H9 (cell line): ENCODE results near the gene CMSS1. TPM values are rescaled to one million over a fixed set of nuclear protein-coding genes. Genes with fewer than 3 reads are reported as not detected.

Experiments used
- DNase-seq: peaks from one replicate; pipeline ENCODE4 v3.0.0-alpha.2; 2017
- H2AFZ ChIP-seq: one replicate; pipeline ENCODE4 v1.6.1; 2013; ENCODE audit warnings: mild to moderate bottlenecking, low read length, control low read depth, moderate library complexity
- H2AK5ac ChIP-seq: 2 replicates; pipeline ENCODE4 v1.6.1; 2013; ENCODE audit warnings: low read length, control low read depth, mixed read lengths; ENCODE audit not compliant: insufficient read length
- H2BK120ac ChIP-seq: one replicate; pipeline ENCODE4 v1.6.1; 2013; ENCODE audit warnings: low read depth, mild to moderate bottlenecking, low read length, control low read depth, inconsistent platforms; ENCODE audit not compliant: poor library complexity, severe bottlenecking
- H2BK12ac ChIP-seq: 2 replicates; pipeline ENCODE4 v1.6.1; 2013; ENCODE audit warnings: low read length, control low read depth, mixed read lengths, low read depth; ENCODE audit not compliant: insufficient read length
- H2BK15ac ChIP-seq: 2 replicates; pipeline ENCODE4 v1.6.1; 2013; ENCODE audit warnings: low read depth, low read length, control low read depth
- H2BK20ac ChIP-seq: one replicate; pipeline ENCODE4 v1.6.1; 2013; ENCODE audit warnings: low read depth, mild to moderate bottlenecking, low read length, control low read depth, inconsistent platforms; ENCODE audit not compliant: poor library complexity, severe bottlenecking
- H2BK5ac ChIP-seq: 2 replicates; pipeline ENCODE4 v1.6.1; 2013; ENCODE audit warnings: low read length, control low read depth, mixed read lengths; ENCODE audit not compliant: insufficient read length
- H3K14ac ChIP-seq: 2 replicates; pipeline ENCODE4 v1.6.1; 2013; ENCODE audit warnings: low read length, control low read depth; ENCODE audit not compliant: insufficient read depth
- H3K18ac ChIP-seq: 2 replicates; pipeline ENCODE4 v1.6.1; 2013; ENCODE audit warnings: low read depth, mild to moderate bottlenecking, mixed read lengths, low read length, control low read depth; ENCODE audit not compliant: insufficient read length
- H3K23ac ChIP-seq: 2 replicates; pipeline ENCODE4 v1.6.1; 2013; ENCODE audit warnings: low read length, control low read depth, mixed read lengths, low read depth; ENCODE audit not compliant: insufficient read length
- H3K23me2 ChIP-seq: 2 replicates; pipeline ENCODE4 v1.6.1; 2013; ENCODE audit warnings: low read depth, mild to moderate bottlenecking, mixed read lengths, low read length, control low read depth; ENCODE audit not compliant: insufficient read length, poor library complexity, severe bottlenecking
- H3K27ac ChIP-seq: 2 replicates; pipeline ENCODE4 v1.5.1; 2013; ENCODE audit warnings: low read length, control low read depth, mixed read lengths, low read depth; ENCODE audit not compliant: insufficient read length
- H3K27me3 ChIP-seq: 2 replicates; pipeline ENCODE4 v1.6.1; 2013; ENCODE audit warnings: low read length, control low read depth, inconsistent platforms; ENCODE audit not compliant: insufficient read depth
- H3K4ac ChIP-seq: 2 replicates; pipeline ENCODE4 v1.6.1; 2013; ENCODE audit warnings: low read depth, mild to moderate bottlenecking, control low read depth, inconsistent platforms, low read length, moderate library complexity
- H3K4me1 ChIP-seq: 2 replicates; pipeline ENCODE4 v1.6.1; 2013; ENCODE audit warnings: low read length, control low read depth, inconsistent platforms; ENCODE audit not compliant: insufficient read depth
- H3K4me2 ChIP-seq: 2 replicates; pipeline ENCODE4 v1.6.1; 2013; ENCODE audit warnings: low read length, control low read depth, mixed read lengths; ENCODE audit not compliant: insufficient read length, insufficient read depth
- H3K56ac ChIP-seq: 2 replicates; pipeline ENCODE4 v1.6.1; 2013; ENCODE audit warnings: low read depth, mild to moderate bottlenecking, mixed read lengths, low read length, control low read depth; ENCODE audit not compliant: insufficient read length
- H3K79me1 ChIP-seq: 2 replicates; pipeline ENCODE4 v1.6.1; 2013; ENCODE audit warnings: low read depth, mild to moderate bottlenecking, moderate library complexity, low read length, control low read depth, inconsistent platforms; ENCODE audit not compliant: insufficient read depth, poor library complexity, severe bottlenecking
- H3K79me2 ChIP-seq: 2 replicates; pipeline ENCODE4 v1.6.1; 2013; ENCODE audit warnings: low read length, control low read depth, inconsistent platforms; ENCODE audit not compliant: insufficient read depth
- H3K9ac ChIP-seq: 2 replicates; pipeline ENCODE4 v1.6.1; 2013; ENCODE audit warnings: low read length, control low read depth, mixed read lengths; ENCODE audit not compliant: insufficient read length; ENCODE audit errors: extremely low read depth
- H3K9me3 ChIP-seq: one replicate; pipeline ENCODE4 v1.6.1; 2013; ENCODE audit warnings: low read depth, low read length, inconsistent platforms; ENCODE audit not compliant: control insufficient read depth
- H3T11ph ChIP-seq: one replicate; pipeline ENCODE4 v1.6.1; 2013; ENCODE audit warnings: mild to moderate bottlenecking, low read length, control low read depth, inconsistent platforms
- H4K20me1 ChIP-seq: one replicate; pipeline ENCODE4 v1.6.1; 2013; ENCODE audit not compliant: control insufficient read depth, insufficient read length, insufficient read depth
- H4K5ac ChIP-seq: 2 replicates; pipeline ENCODE4 v1.6.1; 2013; ENCODE audit warnings: low read depth, mild to moderate bottlenecking, mixed read lengths, low read length, control low read depth; ENCODE audit not compliant: insufficient read length
- H4K8ac ChIP-seq: replicated peaks from 2 replicates; pipeline ENCODE4 v1.6.1; 2013; ENCODE audit warnings: low read length, control low read depth, mixed read lengths, low read depth; ENCODE audit not compliant: insufficient read length
- H4K91ac ChIP-seq: 2 replicates; pipeline ENCODE4 v1.6.1; 2013; ENCODE audit warnings: low read depth, mild to moderate bottlenecking, moderate library complexity, mixed read lengths, low read length, control low read depth; ENCODE audit not compliant: insufficient read length
- H3K27ac Mint-ChIP-seq, 3 experiments: 2 replicates in 2 of 3; 3 replicates in 1 of 3; pipeline ENCODE4 v1.8.0; 2020 to 2021; ENCODE audit warnings: mixed read lengths in 3 of 3, mild to moderate bottlenecking in 1 of 3, moderate library complexity in 1 of 3
- H3K27me3 Mint-ChIP-seq: 2 replicates; pipeline ENCODE4 v1.8.0; 2021; ENCODE audit warnings: low read depth, mild to moderate bottlenecking, moderate library complexity, mixed read lengths
- H3K36me3 Mint-ChIP-seq, 3 experiments: 2 replicates in 2 of 3; 3 replicates in 1 of 3; pipeline ENCODE4 v1.8.0; 2020 to 2021; ENCODE audit warnings: low read depth in 3 of 3, mixed read lengths in 3 of 3; ENCODE audit not compliant: insufficient read depth in 1 of 3
- H3K4me1 Mint-ChIP-seq, 2 experiments: 2 replicates each; pipeline ENCODE4 v1.8.0; 2020; ENCODE audit warnings: mixed read lengths in 2 of 2
- H3K4me3 Mint-ChIP-seq, 2 experiments: 2 replicates in 1 of 2; 3 replicates in 1 of 2; pipeline ENCODE4 v1.8.0; 2020 to 2021; ENCODE audit warnings: mild to moderate bottlenecking in 2 of 2, mixed read lengths in 2 of 2, moderate library complexity in 1 of 2
- H3K9me3 Mint-ChIP-seq, 2 experiments: 2 replicates in 1 of 2; 3 replicates in 1 of 2; pipeline ENCODE4 v1.8.0; 2020; ENCODE audit warnings: mild to moderate bottlenecking in 2 of 2, mixed read lengths in 2 of 2, moderate library complexity in 1 of 2
- total RNA-seq: library from RNA; stranded (reverse); gene quantifications from 2 replicates; pipeline ENCODE4 v1.2.1, GENCODE V29; 2021
- TF ChIP-seq, protein P1 (sequence below): fragments of 200-600 bp; sonication (generic); conservative IDR thresholded peaks from 3 replicates; pipeline ENCODE4 v1.8.0; 2021; ENCODE audit warnings: antibody characterized with exemption, mild to moderate bottlenecking

The CMSS1 gene
- total RNA-seq, 1 experiment from 2014 or later: 61.8 TPM

DNA sequence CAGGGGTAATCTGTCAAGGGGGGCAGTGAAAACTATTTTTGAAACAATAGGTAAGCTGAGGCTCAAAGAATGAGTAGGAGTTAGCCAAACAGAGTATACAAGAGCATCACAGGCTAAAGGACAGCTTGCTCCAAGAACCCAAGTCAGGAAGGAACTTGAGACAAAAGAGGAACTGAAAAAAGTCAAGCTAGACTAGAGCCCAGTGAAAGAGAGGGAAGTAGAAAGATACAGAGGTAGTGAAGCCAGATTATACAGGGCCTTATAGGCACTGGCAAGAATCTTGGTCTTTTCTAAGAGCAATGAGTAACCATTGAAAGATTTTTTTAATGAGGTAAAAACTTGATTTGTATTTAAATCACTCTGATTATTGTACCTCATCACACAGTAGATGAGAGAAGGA lies 226.7 kb downstream of the CMSS1 start:
- Histone ChIP-seq H3K27ac (no peak overlapping the region), H3K27me3 (no peaks in the 10 kb centered on the region), H2AK5ac (no peak overlapping the region), H2BK120ac (no peak overlapping the region), H3K9ac (no peak overlapping the region), H4K20me1 (no peaks in the 10 kb centered on the region), H2BK15ac (no peak overlapping the region), H4K91ac (no peak overlapping the region), H3K23ac (no peak overlapping the region), H3K18ac (no peak overlapping the region), H3K79me2 (no peaks in the 10 kb centered on the region), H2BK5ac (no peak overlapping the region), H2AFZ (no peak overlapping the region), H3K56ac (no peak overlapping the region), H4K8ac (no peak overlapping the region), H3K23me2 (no peaks in the 10 kb centered on the region), H4K5ac (no peak overlapping the region), H3K9me3 (no peaks in the 10 kb centered on the region), H3K4ac (no peak overlapping the region), H2BK12ac (no peak overlapping the region), H3K14ac (no peak overlapping the region), H3T11ph (no peak overlapping the region), H3K4me2 (no peak overlapping the region), H3K79me1 (no peaks in the 10 kb centered on the region), H3K4me1 (peaks cover 2% of the 10 kb centered on the region; the same call in 1 of the 2 replicates), H2BK20ac (no peak overlapping the region)
- DNase-seq: no peak
- H3K4me3 Mint-ChIP-seq: no peak overlapping the region
- no peaks in the 10 kb centered on the region for H3K27me3 Mint-ChIP-seq
- peaks cover 22 to 23% of the 10 kb centered on the region in 2 experiments for H3K4me1 Mint-ChIP-seq
- H3K9me3 Mint-ChIP-seq: no peaks in the 10 kb centered on the region
- H3K27ac Mint-ChIP-seq: no peak overlapping the region; a peak in 1 of 7 replicates
- H3K36me3 Mint-ChIP-seq: no peaks in the 10 kb centered on the region
- TF ChIP-seq, protein P1, sequence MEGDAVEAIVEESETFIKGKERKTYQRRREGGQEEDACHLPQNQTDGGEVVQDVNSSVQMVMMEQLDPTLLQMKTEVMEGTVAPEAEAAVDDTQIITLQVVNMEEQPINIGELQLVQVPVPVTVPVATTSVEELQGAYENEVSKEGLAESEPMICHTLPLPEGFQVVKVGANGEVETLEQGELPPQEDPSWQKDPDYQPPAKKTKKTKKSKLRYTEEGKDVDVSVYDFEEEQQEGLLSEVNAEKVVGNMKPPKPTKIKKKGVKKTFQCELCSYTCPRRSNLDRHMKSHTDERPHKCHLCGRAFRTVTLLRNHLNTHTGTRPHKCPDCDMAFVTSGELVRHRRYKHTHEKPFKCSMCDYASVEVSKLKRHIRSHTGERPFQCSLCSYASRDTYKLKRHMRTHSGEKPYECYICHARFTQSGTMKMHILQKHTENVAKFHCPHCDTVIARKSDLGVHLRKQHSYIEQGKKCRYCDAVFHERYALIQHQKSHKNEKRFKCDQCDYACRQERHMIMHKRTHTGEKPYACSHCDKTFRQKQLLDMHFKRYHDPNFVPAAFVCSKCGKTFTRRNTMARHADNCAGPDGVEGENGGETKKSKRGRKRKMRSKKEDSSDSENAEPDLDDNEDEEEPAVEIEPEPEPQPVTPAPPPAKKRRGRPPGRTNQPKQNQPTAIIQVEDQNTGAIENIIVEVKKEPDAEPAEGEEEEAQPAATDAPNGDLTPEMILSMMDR: no peak
